Stomach (tissue), 4 donors: ENCODE measurements around the gene SORCS2.

Experiments
- CTCF ChIP-seq, 7 experiments: fragments of 450-650 bp in 4 of 7; fragments of 200-600 bp in 3 of 7; sonication (generic) in 3 of 7; IDR thresholded peaks; one replicate each; pipeline ENCODE4 v1.5.1; 2016 to 2019; ENCODE audit warnings: antibody characterized with exemption in 7 of 7, control low read depth in 2 of 7, mild to moderate bottlenecking in 1 of 7
- EP300 ChIP-seq: sonication (generic); formaldehyde crosslinking; IDR thresholded peaks from one replicate; pipeline ENCODE4 v1.6.1; 2017; ENCODE audit warnings: antibody characterized with exemption
- POLR2A ChIP-seq, 4 donors: fragments of 450-650 bp; IDR thresholded peaks; one replicate each; pipeline ENCODE4 v1.6.1; 2016; ENCODE audit warnings: antibody characterized with exemption in 4 of 4, control low read depth in 2 of 4, mild to moderate bottlenecking in 1 of 4, moderate library complexity in 1 of 4
- POLR2AphosphoS5 ChIP-seq, 3 donors: sonication (generic); formaldehyde crosslinking; IDR thresholded peaks; one replicate each; pipeline ENCODE4 v1.6.1; 2016; ENCODE audit warnings: antibody characterized with exemption in 3 of 3

GRCh38 chr4:7330031-7330596, 137.8 kb downstream of the SORCS2 start:
- no peak for TF ChIP-seq CTCF (IDR thresholded peaks at IDR 0.05)
- no peak for TF ChIP-seq EP300
- TF ChIP-seq POLR2A (IDR thresholded peaks at IDR 0.05), result no peak
- no peak for TF ChIP-seq POLR2AphosphoS5 (IDR thresholded peaks at IDR 0.05)
